HG03520 (cell line): ENCODE results near the gene SCGB1A1.

Source experiments
- ATAC-seq: cut with Tn5 transposase; IDR thresholded peaks from one replicate; pipeline ENCODE4 v1.9.1; 2021; ENCODE audit warnings: mild to moderate bottlenecking, moderate library complexity; ENCODE audit not compliant: unreplicated experiment

SCGB1A1 gene

DNA sequence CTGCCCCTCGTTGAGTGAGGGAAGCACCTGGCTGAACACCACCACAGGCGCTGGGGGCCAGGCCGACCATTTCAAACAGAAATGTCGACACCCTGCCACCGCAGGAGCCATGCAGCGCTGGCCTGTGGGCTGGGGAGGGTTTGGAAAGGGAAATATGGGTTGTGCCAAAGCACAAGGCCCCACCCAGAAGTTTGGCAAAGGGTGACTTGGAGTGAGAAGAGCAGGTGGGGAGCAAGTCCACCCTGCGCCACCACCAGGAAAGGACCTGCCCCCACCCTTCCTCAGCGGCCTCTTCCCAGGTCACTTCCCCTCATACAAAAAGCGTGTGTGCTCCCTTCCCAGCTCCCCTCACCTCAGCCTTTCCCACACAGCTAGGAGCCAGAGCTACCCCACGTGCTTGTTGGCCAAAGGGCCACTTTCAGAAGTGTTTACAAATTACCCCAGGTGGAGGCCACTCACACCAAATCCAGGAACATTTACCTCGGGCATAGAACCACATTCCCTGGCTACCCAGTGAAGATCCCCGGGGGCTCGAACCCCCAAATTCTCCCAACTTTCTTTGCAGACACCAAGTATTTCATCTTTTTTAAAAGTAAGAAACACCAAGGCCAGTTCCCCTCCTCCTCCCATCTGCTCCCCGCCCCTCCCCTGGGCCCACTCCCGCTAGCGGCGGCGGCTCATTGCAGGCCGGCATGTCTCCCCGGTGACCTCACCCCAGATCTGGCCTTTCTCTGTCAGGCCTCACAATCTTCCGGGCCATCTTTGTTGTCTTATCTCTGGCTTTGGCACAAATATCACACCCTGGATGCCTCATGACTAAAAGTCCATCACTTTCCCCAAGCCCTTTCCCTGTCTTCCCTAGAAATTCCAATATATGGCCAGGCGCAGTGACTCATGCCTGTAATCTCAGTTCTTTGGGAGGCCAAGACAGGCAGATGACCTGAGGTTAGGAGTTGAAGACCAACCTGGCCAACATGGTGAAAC, 20.5 kb upstream of the SCGB1A1 start:
- ATAC-seq: no peak

DNA sequence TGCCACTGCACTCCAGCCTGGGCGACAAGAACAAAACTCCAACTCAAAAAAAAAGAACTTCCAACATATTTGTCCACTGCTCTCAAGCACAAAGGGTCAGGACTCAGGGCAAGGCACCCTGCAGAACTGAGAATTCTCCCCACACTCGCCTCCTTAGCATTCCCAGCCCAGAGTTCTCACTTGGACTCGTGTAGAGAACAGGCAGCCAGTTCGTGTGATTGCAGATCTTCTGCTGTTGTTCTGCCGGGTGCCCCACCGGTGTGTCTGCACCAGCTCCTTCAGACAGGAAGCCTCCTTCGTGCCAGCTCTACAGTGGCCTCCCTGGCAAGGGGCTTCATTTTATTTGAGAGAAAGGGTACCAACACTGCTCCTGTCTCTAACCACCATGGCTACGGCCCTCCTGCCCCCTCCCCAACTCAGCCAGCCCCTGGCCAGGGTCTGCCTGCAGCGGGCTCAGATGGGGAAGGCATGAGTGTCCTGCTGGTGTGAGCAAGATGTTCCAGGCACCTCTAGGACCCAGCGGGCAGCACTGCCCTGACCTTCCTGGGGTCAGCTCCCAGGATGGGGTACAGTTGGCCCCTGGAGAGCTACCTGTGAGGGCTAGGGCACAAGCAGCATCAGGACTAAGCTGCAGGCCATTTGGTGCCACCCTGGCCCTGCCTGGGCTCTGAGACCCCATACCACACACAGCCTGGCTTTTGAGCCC, 19.5 kb upstream of the SCGB1A1 start:
- no peak for ATAC-seq

DNA sequence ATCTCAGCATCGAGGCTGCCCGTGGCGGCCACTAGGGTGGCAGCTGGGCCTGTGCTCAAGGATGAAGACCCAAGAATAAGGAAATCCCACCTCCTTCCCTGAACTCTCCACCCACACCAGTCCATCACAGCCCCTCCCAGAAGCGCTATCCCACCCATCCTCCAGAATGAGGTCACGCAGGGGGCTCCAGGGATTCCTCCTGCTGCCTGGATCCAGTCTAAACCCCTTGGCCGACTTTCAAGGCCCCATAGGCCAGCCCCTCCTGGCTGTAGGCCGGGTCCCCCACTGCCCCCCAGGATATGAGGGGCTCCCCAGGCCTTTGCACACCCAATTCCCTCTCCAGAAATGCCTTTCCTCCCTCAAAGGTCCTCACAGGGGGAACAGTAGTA, 19.0 kb upstream of the SCGB1A1 start:
- ATAC-seq: no peak

DNA sequence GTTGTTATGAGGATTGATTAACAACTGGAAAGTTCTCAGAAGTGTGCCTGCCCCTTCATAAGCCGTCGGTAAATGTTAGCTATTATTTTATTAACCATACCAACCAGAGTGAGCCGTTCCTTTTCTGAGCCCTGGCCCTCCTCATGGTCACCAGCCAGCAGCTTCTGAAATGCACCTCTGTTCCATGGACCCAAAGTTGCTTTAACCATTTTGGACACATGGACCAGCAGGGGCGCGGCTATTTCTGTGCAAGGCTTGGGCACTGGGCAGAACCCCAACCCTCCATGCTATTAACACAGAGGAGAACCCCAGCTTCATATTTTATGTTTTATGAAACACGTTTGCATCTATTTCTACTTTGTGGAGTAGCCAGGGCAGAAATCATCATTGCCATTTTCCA, 18.6 kb upstream of the SCGB1A1 start:
- no peak for ATAC-seq

DNA sequence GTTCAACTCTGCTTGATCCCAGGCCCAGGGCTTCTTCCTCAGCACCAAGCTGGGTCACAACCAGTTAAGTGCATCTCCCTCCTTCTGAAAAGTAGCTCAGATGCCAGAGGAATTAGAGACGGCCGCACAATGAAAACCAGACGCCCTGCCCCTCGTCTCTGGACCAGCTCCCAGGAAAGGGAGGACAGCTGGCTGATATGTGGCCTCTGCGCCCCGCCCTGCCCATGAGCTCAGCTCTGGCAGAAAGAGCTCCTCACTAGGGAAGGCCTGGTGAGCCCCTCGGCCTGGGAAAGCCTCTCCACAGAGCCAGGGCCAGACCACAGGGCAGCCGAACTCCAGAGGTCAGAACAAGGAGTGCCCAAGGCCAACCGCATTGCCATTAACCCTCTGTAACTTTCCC, 18.1 kb upstream of the SCGB1A1 start:
- ATAC-seq: no peak

DNA sequence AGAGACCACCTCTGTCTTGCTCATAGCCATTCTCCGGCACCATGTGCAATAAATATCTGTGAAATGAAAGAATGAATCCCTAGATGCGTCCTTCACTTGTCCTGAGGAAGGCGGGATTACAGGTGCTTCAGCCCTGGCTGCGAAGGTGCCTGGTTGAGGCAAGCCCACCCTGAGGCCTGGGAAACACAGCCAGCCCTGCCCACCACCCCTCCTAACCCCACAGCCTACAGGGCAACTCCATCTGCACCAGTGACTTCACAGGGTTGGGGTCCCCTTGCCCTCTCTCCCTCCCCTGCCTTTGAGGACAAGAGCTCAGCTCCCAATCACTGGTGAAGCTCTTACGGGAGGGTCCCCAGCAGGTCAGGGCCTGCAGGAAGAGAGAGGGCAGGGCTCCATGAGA, 17.5 kb upstream of the SCGB1A1 start:
- ATAC-seq: no peak

DNA sequence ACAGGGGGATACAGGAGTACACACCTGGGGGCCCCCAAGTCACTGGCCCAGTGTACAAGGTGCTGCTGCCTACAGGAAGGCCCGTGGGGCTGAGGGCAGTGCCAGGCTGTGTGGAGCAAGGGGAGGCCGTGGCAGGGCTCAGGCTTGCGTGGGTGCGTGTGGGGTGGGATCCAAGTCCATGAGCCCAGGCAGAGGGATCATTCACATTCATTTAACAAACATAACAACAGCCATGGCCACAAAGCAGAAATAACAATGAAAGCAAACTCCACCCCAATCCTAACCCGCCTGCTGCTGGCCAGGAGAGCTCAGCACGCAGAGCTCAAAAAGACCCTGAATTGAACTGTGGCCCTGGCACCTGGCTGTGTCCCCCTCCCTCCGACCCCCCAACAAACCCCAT, 17.0 kb upstream of the SCGB1A1 start:
- no peak for ATAC-seq

DNA sequence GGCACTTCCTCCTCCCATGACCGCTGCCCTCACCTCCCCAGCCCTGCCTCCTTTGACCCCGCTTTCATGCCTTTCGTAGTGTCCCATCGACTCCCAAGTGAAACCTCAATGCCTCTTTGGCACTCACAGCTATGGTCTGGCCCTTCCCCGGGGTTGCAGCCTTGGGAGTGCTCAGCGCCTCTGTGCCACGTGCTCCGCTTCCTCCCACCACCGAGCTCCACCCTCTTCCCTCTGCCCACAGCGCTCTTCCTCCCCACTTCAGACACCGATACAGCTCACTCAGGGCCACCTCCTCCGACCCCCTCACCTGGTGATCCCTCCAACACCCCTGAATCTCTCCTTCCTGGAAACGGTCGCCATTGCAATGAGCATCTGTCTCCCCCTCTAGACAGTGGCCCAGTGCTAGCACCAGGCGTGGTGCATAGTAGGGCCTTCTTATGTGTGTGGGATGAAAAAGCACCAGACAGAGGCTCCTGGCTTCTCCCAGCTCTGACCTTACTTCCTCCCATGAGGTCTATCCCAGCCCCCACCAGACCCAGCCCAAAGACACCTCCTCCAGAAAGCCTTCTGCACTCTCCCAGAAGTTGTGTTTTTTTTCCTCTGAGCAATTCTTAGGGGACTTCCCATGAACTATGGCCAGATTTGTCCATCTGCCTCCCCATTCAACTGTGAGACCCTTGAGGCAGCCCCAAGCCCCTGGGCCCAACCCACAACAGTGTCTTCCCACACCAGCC, 16.4 kb upstream of the SCGB1A1 start:
- ATAC-seq: no peak

DNA sequence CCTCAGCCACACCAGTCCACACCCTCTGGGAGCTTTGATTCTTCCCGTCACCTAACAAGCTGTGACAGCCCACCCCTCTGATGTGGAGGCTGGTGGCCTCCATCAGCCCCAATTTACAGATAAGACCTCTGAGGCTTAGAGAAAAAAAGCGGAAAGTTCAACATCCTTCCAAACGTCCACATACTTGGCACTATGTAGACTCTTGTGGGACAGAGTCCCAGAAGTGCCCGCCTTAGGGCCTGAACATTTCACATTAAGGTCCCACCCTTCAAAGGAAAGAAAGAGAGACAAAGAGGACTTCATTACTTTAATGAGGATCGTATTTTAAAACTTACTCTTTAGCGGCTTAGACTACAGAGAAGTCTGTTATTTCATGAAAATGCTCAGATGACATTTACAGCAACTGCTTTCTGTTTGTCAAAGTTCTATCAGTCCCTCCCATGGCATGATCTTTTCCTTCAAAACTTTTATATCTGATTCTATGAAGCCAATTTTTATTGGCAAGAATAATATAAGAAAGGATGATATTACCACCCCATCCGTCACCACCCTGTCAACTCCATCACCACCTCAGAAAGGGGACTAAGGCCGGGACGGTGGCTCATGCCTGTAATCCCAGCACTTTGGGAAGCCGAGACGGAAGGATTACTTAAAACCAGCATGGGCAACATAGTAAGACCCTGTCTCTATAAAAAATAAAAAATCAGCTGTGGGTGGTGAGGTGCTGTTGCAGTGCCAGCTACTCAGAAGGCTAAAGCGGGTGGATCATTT, 15.7 kb upstream of the SCGB1A1 start:
- ATAC-seq: no peak

DNA sequence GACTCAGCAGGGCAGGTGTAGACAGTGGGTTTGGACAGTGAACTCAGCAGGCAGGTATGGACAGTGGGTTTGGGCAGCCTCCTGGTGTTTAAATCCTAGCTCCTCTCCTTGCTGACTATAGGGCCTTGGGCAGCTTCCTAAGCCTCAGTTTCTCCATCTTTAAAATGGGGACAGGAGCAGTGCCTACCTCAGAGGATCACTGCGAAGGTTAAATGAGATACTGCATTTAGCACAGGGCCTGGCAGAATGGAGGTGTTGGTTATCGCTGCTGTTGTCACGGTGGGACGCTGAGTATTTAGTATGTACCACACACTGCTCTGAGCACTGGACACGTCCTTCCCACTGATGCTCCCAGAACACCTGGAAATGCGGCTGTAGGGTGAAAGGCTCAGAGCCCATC, 14.4 kb upstream of the SCGB1A1 start:
- ATAC-seq: no peak

DNA sequence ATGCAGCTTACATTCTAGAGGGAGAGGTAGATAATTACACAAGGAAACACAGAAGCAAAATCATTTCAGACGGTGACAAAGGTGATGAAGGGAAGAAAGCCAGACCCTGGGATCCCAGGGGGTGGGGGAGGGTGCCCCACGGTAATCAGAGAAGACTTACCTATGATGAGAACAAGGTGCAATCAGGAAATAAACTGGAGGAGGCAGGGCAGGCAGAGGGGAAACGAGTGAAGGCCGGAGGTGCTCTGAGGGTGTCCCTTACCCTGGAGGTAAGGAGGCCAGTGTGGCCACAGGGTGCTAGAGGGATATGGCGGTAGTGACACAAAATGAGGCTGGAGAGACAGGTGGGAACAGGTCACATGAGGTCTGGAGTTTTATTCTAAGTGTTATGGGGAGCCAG, 13.9 kb upstream of the SCGB1A1 start:
- no peak for ATAC-seq

DNA sequence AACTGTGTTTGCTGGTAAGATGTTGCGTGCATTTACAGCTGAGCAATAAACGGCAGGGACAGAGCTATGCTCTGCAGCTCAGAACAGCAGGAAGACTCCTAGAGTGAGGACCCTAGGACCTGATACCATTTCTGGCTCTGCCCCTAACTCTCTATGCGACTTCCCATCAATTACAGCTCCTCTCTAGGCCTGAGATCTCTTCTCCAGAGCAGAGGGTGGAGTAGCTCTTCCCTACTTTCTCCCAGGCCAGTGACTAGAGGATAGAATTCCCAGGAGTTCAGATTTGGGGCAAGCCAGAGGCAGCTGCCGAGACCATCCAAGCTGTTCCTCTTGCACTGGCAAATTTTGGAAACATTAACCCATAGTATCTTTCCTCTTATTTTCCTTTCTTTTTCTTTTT, 12.8 kb upstream of the SCGB1A1 start:
- ATAC-seq: no peak

DNA sequence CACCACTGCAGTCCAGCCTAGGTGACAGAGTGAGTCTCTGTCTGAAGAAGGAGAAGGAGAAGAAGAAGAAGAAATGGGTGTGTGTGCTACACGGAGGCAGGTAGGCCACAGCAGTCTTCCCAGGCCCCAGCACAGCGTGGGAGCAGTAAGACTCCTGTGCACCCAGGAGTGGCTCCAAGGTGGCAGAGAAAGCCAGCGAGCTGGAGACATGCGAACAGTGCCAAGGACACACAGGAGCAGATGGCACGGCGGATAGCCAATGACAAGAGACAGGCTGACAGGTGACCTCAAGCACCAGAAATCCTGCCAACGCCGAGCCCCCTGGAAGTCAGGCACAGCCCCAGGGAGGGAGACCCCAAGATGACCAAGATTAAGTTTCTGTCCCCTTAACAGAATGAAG, 9.0 kb upstream of the SCGB1A1 start:
- no peak for ATAC-seq

DNA sequence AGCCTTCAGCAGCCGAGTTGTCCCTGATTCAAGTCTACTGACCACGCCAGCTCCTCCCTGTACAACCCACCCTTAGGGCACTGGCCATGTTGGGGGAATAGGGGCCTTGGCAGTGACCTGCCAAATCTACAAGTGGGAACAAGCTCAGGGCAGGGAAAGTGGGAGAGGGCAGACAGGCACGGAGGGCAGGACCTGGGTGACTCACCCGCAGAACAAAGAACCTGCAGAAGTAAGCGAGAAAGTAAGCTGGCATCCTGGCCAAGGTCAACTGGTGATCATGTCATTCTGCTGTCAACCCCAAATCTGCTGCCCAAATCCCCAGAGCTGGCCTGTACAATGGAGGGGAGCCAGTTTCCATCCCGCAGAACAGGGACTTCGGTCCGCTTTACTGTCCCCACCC, 7.9 kb upstream of the SCGB1A1 start:
- no peak for ATAC-seq

DNA sequence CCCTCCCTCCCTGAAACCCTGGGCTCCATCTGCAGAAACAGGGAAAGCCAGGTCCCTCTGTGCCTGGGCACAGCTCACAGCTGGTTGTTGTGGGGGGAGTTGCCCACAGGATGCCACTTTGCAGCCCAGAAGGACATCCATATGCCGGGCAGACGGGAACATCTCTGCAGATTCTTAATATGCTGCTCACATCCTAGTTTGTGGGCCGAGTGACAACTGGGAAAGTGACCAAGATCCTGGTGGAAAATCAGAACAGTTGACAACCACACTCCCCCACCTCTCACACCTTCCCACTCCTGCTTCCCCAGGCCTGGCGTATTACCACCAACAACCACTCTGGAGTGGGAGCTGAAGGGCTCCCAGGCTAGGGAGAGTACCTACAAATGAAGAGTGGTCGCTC, 7.3 kb upstream of the SCGB1A1 start:
- ATAC-seq: no peak

DNA sequence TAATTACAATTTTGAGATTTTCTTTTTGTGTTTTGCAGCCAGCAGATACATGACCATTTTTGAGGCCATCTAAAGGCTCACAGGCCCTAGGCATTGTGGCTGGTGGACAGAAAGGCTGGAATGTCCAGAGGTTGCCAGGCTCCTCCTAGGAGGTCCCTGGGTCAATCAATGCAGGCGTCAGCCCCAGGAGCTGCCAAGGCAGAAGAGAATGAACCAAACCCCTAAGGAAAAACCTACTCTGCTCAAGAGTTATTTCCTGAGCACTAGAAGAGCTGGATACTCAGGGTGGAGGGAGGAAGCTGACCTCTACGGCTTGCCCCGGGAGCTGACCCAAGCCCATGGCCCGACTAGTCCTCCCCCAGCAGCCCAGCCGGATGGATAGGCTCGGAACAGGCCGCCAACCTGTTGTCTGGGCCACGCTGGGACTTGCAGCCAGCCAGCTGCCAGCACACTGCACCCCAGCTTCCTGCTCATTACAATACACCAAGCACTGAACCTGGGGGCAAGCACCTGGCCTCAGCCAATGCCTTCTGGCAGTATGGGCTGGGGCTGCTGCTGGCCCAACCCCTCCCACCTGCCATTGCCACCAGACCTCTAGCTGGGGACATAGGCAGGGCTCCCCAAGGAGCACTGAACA, 5.7 kb upstream of the SCGB1A1 start:
- ATAC-seq: no peak

DNA sequence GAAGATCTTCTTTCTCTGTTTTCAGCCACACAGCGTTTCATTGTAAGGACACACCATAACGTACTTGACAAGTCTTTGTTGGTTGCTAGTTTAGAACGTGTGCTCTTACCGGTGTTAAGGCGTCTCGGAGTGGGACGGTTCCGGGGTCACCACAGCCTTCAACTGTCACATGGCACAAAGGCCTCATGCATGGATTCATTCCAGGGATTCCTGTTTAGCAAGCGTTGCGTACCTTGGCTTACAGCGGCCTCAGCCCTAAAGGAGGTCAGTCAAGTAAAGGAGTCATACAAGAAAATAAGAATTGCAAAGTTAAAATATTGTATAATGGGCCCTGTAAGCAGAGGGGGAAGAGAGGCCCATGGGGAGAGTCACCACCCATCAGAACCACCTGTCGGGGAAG, 2.2 kb upstream of the SCGB1A1 start:
- ATAC-seq: no peak

DNA sequence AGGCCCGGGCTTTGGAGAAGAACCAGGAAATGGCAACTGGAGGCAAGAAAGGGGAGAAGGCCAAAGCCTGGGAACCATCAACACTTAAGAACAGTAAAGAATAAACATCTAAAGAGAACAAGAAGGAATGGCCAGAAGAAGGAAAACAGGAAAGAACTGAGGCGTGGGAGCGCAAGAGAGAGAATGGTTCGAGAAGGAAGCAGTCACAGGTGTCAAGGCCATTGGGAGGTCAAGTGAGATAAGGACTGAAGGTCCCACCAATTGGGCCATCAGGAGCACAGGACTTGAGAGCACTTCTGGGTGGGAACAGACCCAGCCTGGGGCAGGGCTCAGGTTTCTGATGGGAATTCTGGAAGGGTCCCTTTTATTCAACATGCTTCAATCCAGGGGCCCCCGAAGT, 697 bp upstream of the SCGB1A1 start:
- no peak for ATAC-seq

DNA sequence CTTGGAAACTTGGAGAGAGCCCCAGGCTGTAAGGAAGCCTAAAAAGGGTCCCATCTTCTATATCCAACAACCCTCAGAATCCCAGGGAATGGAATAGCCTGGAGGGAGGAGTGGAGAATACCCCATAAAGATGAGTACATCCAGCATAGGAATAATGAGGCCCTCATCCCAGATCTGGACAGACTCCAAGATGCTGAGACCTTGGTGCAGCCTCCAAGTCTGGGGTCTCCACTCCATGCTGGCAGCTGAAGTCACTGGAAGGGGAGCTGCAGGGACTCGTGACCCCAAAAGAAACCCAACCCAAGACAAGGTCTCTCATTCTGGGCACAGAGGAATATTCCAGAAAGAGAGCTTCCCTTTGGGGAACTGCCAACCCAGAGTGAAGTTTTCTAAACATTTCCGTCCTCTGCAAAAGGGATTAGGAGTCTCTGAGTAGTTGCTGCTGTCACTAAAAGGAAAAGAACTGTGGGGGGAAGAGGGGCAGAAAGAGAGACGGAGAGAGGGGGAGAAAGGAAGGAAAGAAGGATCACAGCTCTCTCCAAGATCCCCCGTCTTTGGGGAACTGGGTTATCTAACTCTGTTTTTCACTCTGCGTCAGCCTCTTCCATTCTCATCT, 589 bp downstream of the SCGB1A1 start:
- ATAC-seq: no peak

DNA sequence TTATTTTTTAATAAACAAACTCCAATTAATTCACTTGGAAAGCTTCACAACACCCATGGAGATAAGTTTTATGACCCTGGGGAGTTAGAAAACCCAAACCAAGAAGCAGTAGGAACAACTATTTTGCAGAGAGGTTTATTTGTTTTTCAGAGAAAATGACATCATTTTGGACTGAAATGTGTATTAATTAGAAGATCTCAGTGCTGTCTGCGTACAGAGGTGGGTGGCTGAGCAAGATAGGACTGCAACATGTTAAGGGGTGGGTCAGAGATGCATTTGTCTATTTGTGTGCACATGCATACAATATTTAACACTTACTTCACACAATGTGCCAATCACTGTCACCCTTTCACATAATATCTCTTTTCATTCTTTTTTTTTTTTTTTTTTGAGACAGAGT, 1.1 kb downstream of the SCGB1A1 start:
- no peak for ATAC-seq
